Bronchial epithelial cell (primary cell): ENCODE data around the gene EFNA5. TPM values are rescaled to one million over a fixed set of nuclear protein-coding genes. Genes with fewer than 3 reads are reported as not detected.

ENCODE experiments used
- DNase-seq: peaks from one replicate; pipeline ENCODE4 v3.0.0-alpha.2; 2010; ENCODE audit warnings: low read depth
- FAIRE-seq: peaks from 2 replicates; lab custom pipeline; 2011; peaks lifted over from hg19 to GRCh38; lab: Jason Lieb, UNC
- H3K27me3 ChIP-seq: 2 replicates; pipeline ENCODE4 v1.5.1; 2011; ENCODE audit warnings: low read length; ENCODE audit not compliant: control insufficient read depth, insufficient read depth
- H3K36me3 ChIP-seq: 2 replicates; pipeline ENCODE4 v1.5.1; 2011; ENCODE audit warnings: low read length; ENCODE audit not compliant: control insufficient read depth, insufficient read depth
- H3K4me3 ChIP-seq: 2 replicates; pipeline ENCODE4 v1.5.1; 2011; ENCODE audit warnings: mild to moderate bottlenecking, low read depth, low read length, control low read depth
- total RNA-seq: library from RNA; depleted of rRNA; stranded (reverse); fragments of >200 nt; gene quantifications from 2 replicates; pipeline ENCODE4 v1.2.1, GENCODE V29; 2014
- TF ChIP-seq, protein P1 (sequence below): IDR thresholded peaks from 2 replicates; pipeline ENCODE4 v1.5.1; 2011; ENCODE audit warnings: mild to moderate bottlenecking, moderate library complexity, low read length, control low read depth, inconsistent platforms; ENCODE audit not compliant: insufficient read depth, severe bottlenecking

Gene EFNA5
- total RNA-seq, 1 donor from 2014 or later: 3.9 TPM

DNA sequence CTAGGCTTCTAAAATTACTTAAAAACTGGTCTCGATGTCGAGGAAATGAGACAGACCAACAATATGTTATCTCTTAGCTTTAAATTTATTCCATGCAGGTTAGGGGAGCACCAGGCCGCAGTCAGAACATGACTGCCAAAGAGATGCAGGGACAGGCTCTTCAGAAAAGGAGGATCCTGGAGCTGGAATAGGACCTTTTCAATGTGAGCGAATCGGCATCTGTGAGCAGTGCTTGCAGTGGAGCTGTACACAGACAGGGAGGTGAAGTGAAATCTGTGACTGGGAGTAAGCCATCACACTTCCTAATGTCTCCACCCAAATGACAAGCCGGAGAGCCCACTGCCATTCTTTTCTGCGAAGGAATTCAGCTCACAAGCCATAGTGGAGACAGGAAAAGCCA, 78.2 kb downstream of the EFNA5 start:
- H3K4me3 ChIP-seq: no peak overlapping the region
- H3K36me3 ChIP-seq: no peaks in the 10 kb centered on the region
- FAIRE-seq (no peak), DNase-seq (no peak)
- H3K27me3 ChIP-seq: no peaks in the 10 kb centered on the region
- TF ChIP-seq, protein P1, sequence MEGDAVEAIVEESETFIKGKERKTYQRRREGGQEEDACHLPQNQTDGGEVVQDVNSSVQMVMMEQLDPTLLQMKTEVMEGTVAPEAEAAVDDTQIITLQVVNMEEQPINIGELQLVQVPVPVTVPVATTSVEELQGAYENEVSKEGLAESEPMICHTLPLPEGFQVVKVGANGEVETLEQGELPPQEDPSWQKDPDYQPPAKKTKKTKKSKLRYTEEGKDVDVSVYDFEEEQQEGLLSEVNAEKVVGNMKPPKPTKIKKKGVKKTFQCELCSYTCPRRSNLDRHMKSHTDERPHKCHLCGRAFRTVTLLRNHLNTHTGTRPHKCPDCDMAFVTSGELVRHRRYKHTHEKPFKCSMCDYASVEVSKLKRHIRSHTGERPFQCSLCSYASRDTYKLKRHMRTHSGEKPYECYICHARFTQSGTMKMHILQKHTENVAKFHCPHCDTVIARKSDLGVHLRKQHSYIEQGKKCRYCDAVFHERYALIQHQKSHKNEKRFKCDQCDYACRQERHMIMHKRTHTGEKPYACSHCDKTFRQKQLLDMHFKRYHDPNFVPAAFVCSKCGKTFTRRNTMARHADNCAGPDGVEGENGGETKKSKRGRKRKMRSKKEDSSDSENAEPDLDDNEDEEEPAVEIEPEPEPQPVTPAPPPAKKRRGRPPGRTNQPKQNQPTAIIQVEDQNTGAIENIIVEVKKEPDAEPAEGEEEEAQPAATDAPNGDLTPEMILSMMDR: no peak

DNA sequence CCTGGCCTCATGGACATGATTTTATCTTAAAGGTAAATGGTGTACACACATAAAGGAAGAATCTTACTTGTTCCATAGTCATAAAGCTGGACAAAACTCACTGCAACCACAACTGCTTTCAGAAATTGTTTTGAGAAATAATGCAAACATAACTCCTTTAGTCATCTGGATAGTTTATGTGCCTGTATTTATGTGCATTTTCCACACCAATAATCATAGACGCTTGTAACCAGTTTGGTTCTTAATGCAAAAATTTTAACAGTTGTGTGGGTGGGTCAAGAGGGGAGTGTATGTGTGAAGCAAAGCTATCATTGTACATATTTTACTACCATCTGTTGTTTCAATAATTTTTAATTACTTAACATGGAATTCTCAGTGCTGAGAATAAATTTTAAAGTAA, 80.1 kb downstream of the EFNA5 start:
- FAIRE-seq (no peak), DNase-seq (no peak)
- H3K4me3 ChIP-seq: no peak overlapping the region

DNA sequence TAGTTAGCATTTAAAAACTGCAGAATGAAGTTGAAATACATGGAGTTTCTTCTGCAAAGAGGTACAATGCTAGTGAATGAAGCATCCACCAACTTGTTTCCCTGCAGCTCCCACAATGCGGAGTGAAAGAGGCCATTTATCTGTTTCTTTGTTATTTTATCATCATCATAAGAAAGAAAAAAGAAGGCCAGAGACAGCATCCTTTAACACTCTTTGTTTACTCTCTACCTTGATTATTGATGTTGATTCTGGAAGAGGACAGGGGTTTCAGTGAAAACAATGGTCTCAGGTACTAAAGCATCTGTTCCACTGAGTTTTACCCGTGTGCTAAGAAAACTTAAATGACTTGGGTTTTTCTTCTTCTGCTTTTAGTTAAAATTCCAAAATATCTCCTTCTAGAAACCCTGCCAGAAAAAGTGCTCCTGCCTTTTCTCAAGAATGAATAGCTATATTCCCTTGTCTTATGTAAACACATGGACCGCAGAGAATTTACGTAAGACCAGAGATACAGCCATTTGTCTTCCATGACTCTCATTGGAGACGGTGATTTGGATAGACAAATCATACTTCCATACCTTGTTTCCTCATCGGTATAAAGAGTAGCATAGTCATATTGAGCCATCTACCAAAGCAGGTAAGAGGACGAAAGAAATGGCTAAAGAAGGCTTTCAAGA, 81.1 kb downstream of the EFNA5 start:
- no peak for DNase-seq
- no peak overlapping the region for H3K4me3 ChIP-seq
- H3K36me3 ChIP-seq: no peaks in the 10 kb centered on the region
- no peaks in the 10 kb centered on the region for H3K27me3 ChIP-seq
- FAIRE-seq: no peak
- TF ChIP-seq, protein P1: no peak

More for the DNA sequence above, 80.1 kb downstream of the EFNA5 start:
- Histone ChIP-seq H3K27me3 (no peaks in the 10 kb centered on the region), H3K36me3 (no peaks in the 10 kb centered on the region)
- TF ChIP-seq, protein P1: no peak

DNA sequence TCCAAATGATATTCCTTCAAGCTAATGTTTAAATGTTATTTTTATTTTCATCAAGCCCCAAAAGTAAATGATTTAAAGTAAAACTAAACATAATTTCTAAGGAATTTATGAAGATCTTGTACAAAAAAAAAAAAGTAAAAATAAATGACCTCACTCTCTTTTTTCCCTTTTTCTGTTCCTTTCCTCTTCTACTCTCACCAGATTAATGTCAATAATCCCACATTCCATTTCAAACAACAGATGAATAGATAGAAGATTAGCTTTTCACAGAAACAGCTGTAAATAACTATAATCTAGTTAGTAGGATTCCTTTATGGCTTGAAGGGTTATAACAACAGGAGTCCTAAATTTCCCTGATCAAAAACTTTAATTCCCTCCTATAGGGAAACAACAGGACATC, 88.1 kb downstream of the EFNA5 start:
- TF ChIP-seq, protein P1: no peak
- Histone ChIP-seq H3K4me3 (no peak overlapping the region), H3K27me3 (no peaks in the 10 kb centered on the region), H3K36me3 (no peaks in the 10 kb centered on the region)
- DNase-seq (no peak), FAIRE-seq (no peak)

DNA sequence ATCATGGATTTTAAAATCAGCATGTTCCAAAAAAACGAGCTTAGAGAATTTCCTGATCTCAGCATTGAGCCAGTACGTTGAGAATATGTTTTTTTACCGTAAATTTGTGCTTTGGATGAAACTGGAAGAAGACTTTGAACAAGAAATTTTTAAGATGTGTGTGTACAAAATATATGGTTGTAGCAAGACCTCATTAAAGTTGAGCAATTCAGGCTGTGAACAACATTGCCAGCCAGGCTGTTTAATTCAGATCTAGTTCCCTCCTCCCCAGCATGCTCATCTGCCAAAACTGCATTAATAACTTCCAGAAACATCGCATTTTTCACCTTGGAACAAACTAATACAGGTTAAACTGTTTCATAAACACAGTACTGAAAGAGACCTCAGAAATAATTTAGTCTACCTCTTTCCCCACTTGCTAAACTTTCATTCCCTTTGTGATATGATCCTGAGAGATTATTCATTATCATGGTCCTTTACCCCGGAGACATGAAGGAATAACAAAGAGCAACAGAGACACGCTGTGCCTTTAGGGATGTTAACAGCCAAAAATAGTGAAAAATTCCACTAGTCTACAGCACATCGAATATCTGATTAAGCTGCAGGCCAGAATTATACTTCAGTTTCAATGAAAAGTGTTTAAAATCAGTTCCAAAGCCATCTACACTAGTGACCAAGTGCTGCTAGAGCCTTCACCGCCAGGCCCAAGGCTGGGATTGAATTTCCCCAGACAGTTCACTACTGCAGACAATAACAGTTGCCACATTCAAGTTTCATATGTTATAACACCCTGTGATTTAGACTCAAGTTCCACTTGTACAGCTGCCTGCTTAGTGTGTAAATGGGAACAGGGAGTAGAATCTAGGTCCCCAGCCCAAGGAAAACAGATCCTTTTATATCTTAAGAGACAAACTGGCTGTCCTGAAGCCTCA, 89.6 kb downstream of the EFNA5 start:
- TF ChIP-seq, protein P1: no peak
- DNase-seq (no peak), FAIRE-seq (no peak)
- H3K36me3 ChIP-seq: no peaks in the 10 kb centered on the region
- H3K27me3 ChIP-seq: no peaks in the 10 kb centered on the region
- no peak overlapping the region for H3K4me3 ChIP-seq
